BLaER1 treated with 17β-estradiol and CSF1 and Interleukin-3, amounts not matched to agents 10 nM and 100 nM (cell line): ENCODE results near the gene CHMP6.

Experiments used
- H3K27ac ChIP-seq, 11 experiments: shearing (Covaris generic); formaldehyde crosslinking; 2 replicates each; pipeline ENCODE4 v1.8.1; 2022
- H3K27me3 ChIP-seq, 11 experiments: shearing (Covaris generic); formaldehyde crosslinking; 2 replicates each; pipeline ENCODE4 v1.8.1; 2022
- H3K36me3 ChIP-seq, 11 experiments: shearing (Covaris generic); formaldehyde crosslinking; 2 replicates each; pipeline ENCODE4 v1.8.1; 2022
- H3K4me1 ChIP-seq, 10 experiments: shearing (Covaris generic); formaldehyde crosslinking; 2 replicates each; pipeline ENCODE4 v1.8.1; 2022
- H3K4me2 ChIP-seq, 11 experiments: shearing (Covaris generic); formaldehyde crosslinking; 2 replicates each; pipeline ENCODE4 v1.8.1; 2022
- H3K4me3 ChIP-seq, 10 experiments: shearing (Covaris generic); formaldehyde crosslinking; 2 replicates each; pipeline ENCODE4 v1.8.1; 2022
- H3K9ac ChIP-seq, 11 experiments: shearing (Covaris generic); formaldehyde crosslinking; 2 replicates each; pipeline ENCODE4 v1.8.1; 2022
- H3K9me3 ChIP-seq, 11 experiments: shearing (Covaris generic); formaldehyde crosslinking; replicated peaks in 1 of 11; 2 replicates each; pipeline ENCODE4 v1.8.1; 2022
- H4K20me1 ChIP-seq, 11 experiments: shearing (Covaris generic); formaldehyde crosslinking; 2 replicates each; pipeline ENCODE4 v1.8.1; 2022
- Cebpa-rat ChIP-seq, 11 experiments: shearing (Covaris generic); IDR thresholded peaks; 2 replicates each; pipeline ENCODE4 v1.8.1; 2022

The CHMP6 gene

DNA sequence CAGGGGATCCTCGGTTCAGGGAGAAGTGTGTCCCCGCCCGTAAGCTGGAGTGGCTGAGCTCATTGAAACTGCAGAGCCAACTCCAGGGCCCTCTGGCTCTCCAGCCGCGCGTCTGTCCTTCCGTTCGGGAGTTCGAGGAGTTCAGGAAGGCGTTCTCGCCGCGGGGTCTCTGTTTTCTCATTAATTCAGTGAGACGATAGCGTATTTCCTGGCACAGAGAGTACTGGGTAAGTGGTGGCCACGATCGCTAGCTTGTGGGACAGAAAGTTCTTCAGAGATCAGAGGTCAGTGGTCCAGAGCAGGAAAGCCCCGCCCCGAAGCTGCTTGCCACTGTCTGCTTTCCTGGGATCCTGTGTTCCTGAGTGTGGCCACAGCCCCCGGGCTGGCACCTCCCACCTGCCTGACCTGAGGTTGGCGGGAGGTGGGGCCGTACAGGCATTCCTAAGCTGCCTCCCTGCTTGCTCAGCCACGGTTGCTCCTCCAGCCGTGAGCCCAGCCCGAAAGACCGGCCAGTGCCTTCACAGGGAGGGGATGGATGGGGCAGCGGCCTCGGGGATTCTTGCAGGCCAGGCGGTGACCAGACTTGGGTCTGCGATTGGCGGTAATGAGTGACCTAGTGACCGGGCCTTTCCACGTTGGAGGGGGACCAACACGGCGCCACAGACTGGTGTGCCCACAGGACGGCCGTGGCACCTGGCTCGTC is 52.2 kb downstream of the CHMP6 start:
- peaks cover 0 to 94% (median 35%) of the 10 kb centered on the region in 11 experiments; a peak in 17 of 22 replicates for H4K20me1 ChIP-seq
- no peak overlapping the region for H3K27ac ChIP-seq

DNA sequence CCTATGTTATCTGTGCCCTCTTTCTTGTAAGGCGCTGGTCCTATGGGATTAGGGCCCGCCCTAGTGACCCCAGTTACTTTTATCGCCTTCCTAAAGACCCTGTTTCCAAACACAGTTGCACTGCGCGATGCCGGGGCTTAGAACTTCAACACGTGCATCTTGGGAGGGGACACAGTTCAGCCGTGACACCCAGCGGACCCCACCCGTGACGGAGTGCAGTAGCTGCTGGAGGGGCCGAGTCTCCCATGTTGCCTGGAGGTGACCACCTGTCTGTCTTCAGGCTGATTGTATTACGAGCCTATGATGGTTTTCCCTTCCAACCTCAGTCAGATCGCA is 52.8 kb downstream of the CHMP6 start:
- Histone ChIP-seq H3K27ac (no peak overlapping the region), H3K36me3 (no peaks in the 10 kb centered on the region), H3K9ac (no peak overlapping the region), H3K4me3 (no peak overlapping the region), H4K20me1 (peaks cover 0 to 94% (median 37%) of the 10 kb centered on the region in 11 experiments; a peak in 16 of 22 replicates), H3K27me3 (peaks cover 33 to 78% (median 57%) of the 10 kb centered on the region in 11 experiments), H3K4me2 (peak overlapping the region in 7 of 11 experiments; percentile 59 to 89 (median 85); a peak in 13 of 22 replicates), H3K4me1 (peaks cover 32 to 57% (median 46%) of the 10 kb centered on the region in 10 experiments), H3K9me3 (no peaks in the 10 kb centered on the region)
- TF ChIP-seq Cebpa-rat (IDR thresholded peaks at IDR 0.05) = no peak

More for the DNA sequence above, 52.2 kb downstream of the CHMP6 start:
- TF ChIP-seq Cebpa-rat (IDR thresholded peaks at IDR 0.05) = no peak
- Histone ChIP-seq H3K9me3 (no peaks in the 10 kb centered on the region), H3K27me3 (peaks cover 33 to 78% (median 58%) of the 10 kb centered on the region in 11 experiments), H3K4me3 (no peak overlapping the region), H3K4me2 (peak overlapping the region in 3 of 11 experiments; percentile 85 to 89 (median 85); a peak in 5 of 22 replicates), H3K9ac (no peak overlapping the region), H3K4me1 (peaks cover 27 to 52% (median 41%) of the 10 kb centered on the region in 10 experiments), H3K36me3 (no peaks in the 10 kb centered on the region)

DNA sequence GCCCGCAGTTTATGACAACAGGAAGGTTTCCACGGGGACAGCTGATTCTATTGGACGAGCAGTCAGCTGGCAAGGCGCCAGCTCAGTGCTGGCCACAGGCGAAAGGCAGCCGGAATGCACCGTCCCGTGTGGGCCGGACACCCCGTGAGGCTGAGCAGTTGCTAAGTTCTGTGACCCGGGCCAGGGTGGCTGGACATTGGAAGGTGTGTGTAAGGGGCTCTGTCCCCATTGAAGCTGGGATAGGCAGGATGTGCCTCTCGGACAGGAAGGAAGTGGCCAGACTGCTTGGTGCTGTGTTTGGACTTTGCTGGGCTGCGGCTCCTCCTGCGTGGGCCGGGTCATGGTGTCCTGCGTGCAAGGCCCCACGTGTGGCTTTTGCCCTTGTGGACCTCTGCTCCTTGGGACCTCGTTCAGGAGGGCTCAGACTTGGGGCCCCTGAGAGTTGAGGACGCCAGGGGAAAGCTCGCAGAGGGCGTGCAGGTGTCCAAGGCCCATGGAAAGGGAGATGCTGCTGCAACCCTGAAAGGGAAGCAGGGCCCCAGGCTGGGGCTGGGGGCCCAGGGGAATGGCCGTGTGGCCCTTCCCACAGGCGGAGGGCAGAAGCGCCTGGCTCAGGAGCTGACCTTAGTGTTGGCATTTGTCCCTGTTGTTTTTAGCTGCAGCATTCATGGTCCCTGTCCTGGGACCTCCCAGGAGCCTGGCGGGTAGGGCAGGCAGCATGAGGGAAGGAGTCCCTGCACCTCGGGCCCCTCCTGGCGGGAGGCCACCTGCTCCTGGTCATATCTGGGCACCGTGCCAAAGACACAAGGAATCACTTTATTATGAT is 53.3 kb downstream of the CHMP6 start:
- Histone ChIP-seq H3K9ac (peak overlapping the region in 4 of 11 experiments; percentile 5 to 38 (median 14); a peak in 3 of 22 replicates), H3K4me2 (peak overlapping the region; percentile 56 to 89 (median 80)), H4K20me1 (peaks cover 0 to 94% (median 37%) of the 10 kb centered on the region in 11 experiments; a peak in 16 of 22 replicates), H3K27ac (no peak overlapping the region), H3K36me3 (no peaks in the 10 kb centered on the region), H3K27me3 (peaks cover 33 to 78% (median 56%) of the 10 kb centered on the region in 11 experiments), H3K4me3 (no peak overlapping the region), H3K4me1 (peaks cover 38 to 59% (median 52%) of the 10 kb centered on the region in 10 experiments), H3K9me3 (no peaks in the 10 kb centered on the region)
- no peak for TF ChIP-seq Cebpa-rat (IDR thresholded peaks at IDR 0.05)

DNA sequence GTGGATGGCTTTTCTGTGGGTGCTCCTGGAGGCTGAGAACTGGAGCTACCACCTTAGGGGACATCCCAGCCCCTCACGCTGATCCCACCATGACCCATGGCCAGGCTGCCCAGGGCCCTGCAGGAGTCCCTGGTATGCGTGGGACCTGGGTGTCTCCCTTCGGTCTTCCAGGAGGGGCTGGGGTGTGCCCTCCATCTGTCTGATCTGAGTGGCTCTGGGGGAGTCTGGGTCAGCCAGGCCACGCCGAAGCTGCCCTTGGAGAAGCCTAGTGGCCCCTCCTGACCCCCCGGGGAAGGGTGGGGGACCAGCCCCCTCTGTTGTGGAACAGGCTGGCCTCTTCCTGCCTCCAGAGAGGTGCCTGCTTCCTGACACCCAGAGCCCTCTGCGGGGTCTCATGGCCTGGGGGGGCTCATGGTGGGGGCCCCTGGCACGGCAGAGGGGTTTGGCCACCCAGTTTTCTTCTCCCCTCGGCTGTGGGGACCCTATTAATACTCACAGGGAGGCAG is 54.0 kb downstream of the CHMP6 start:
- Histone ChIP-seq H3K27ac (no peak overlapping the region), H4K20me1 (peaks cover 0 to 94% (median 41%) of the 10 kb centered on the region in 11 experiments; a peak in 16 of 22 replicates), H3K4me1 (peaks cover 44 to 60% (median 56%) of the 10 kb centered on the region in 10 experiments), H3K9me3 (no peaks in the 10 kb centered on the region), H3K27me3 (peaks cover 34 to 78% (median 56%) of the 10 kb centered on the region in 11 experiments), H3K4me2 (peak overlapping the region; percentile 56 to 89 (median 80)), H3K4me3 (no peak overlapping the region), H3K9ac (peak overlapping the region in 4 of 11 experiments; percentile 5 to 41 (median 23); a peak in 3 of 22 replicates), H3K36me3 (no peaks in the 10 kb centered on the region)
- TF ChIP-seq Cebpa-rat (IDR thresholded peaks at IDR 0.05) = no peak

DNA sequence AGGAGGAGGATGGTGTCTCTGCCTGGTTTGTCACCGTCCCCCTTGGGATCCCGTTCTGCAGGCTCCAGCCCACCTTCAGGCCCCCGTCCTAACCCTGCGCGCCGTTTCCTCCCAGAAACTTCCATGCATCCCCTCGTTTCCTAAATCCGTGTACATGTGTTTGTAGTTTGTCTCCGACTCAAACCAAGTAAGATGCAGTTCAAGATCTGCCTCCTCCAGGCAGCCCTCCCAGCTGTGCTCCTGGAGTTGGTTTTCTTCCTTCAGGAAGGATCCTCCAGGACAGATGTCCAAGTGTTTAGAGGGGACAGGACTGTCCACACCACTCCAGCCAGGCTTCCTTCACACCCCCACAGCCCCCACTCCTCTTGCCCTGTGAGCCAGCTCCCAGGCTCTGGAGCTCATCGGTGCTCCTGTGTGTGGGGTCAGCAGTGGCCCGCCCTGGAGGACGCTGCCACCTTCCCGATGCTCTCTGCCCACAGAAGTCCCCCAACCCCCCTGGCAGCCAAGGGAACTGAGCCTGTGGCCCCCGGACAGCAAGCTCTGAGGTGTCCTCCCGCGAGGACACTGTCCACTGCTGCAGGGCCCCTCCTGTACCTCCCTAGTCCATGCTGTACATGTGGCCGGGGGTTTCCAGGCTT is 54.6 kb downstream of the CHMP6 start:
- H3K9me3 ChIP-seq = no peaks in the 10 kb centered on the region
- peaks cover 34 to 78% (median 61%) of the 10 kb centered on the region in 11 experiments for H3K27me3 ChIP-seq
- H3K4me3 ChIP-seq = no peak overlapping the region
- H3K4me2 ChIP-seq = peak overlapping the region; percentile 56 to 89 (median 80); a peak in 21 of 22 replicates
- peak overlapping the region in 3 of 11 experiments; percentile 5 to 41 (median 38); a peak in 1 of 22 replicates for H3K9ac ChIP-seq
- TF ChIP-seq Cebpa-rat (IDR thresholded peaks at IDR 0.05) = no peak
- H3K27ac ChIP-seq = no peak overlapping the region
- peaks cover 51 to 66% (median 61%) of the 10 kb centered on the region in 10 experiments for H3K4me1 ChIP-seq
- no peaks in the 10 kb centered on the region for H3K36me3 ChIP-seq
- peaks cover 0 to 94% (median 41%) of the 10 kb centered on the region in 11 experiments; a peak in 16 of 22 replicates for H4K20me1 ChIP-seq

DNA sequence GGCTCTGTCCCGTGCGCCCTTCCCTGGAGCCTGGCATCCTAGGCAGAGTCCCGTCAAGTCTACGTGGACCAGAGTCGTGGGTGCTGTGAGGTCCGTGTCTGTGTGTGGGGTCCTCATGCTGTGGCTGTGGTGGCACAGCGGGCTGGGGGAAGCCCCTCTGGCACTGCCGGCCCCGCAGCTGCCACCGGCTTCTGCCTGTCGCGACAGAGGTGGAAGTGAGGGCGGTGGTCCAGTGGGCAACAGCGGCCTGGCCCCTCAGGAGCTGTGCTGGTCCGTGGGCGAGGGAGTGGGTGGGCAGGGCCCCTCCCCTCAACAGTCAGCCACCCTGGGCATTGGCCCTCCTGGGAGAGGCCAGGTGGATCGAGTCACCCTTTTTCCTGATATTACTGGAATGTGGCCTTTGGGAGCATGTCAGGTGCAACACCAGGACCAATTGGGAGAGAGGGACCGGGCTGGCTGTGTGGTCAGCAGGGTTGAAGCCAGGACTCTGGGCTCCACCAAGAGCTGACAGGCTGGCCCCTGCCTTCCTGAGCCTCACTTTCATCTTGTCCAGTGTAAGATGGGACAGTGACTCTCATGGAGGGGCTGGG is 55.2 kb downstream of the CHMP6 start:
- H3K9me3 ChIP-seq = no peaks in the 10 kb centered on the region
- H3K27me3 ChIP-seq = peaks cover 36 to 83% (median 67%) of the 10 kb centered on the region in 11 experiments
- no peak overlapping the region for H3K9ac ChIP-seq
- H3K4me3 ChIP-seq = no peak overlapping the region
- H3K4me2 ChIP-seq = peak overlapping the region in 5 of 11 experiments; percentile 57 to 89 (median 80); a peak in 5 of 22 replicates
- no peak for TF ChIP-seq Cebpa-rat (IDR thresholded peaks at IDR 0.05)
- H3K27ac ChIP-seq = no peak overlapping the region
- H3K4me1 ChIP-seq = peaks cover 57 to 73% (median 67%) of the 10 kb centered on the region in 10 experiments
- H4K20me1 ChIP-seq = peaks cover 0 to 91% (median 41%) of the 10 kb centered on the region in 11 experiments; a peak in 16 of 22 replicates
- H3K36me3 ChIP-seq = no peaks in the 10 kb centered on the region

DNA sequence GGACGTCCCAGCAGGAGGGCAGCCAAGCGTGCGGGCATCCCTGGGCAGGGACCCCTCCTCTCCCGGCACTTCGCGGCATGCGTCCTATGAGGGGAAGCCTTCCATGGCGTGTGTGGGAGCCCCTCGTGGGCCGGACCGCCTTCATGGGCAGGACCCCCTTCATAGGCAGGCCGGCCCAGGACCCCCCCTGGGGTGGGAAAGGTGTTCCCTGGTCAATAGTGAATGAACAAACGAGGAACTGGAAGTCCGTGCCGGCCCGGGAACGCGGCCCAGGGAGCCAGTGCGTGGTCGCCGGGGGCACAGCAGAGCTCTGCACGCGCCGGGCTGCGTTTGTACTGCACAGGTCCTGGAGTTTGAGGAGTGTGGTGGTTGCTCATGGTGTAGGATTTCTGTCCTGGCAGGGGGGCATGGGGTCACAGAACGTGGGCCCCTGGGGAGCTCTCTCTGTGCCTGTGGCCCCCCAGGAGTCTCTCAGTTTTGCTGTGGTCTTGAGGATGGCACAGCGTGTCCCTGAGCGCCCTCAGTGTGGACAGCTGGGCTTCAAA is 57.3 kb downstream of the CHMP6 start:
- Histone ChIP-seq H3K4me2 (peak overlapping the region; percentile 80 to 99 (median 95)), H3K27ac (peak overlapping the region in 3 of 11 experiments; percentile 9 to 72 (median 69); a peak in 3 of 22 replicates), H3K36me3 (no peaks in the 10 kb centered on the region), H3K9ac (peak overlapping the region in 6 of 11 experiments; percentile 10 to 57 (median 46); a peak in 4 of 22 replicates), H3K27me3 (peaks cover 52 to 96% (median 84%) of the 10 kb centered on the region in 11 experiments), H3K9me3 (no peaks in the 10 kb centered on the region), H3K4me1 (peaks cover 69 to 89% (median 77%) of the 10 kb centered on the region in 10 experiments), H3K4me3 (peak overlapping the region in 5 of 10 experiments; percentile 15 to 58 (median 33); a peak in 4 of 20 replicates), H4K20me1 (peaks cover 0 to 89% (median 41%) of the 10 kb centered on the region in 11 experiments; a peak in 16 of 22 replicates)
- no peak for TF ChIP-seq Cebpa-rat (IDR thresholded peaks at IDR 0.05)
